Mammary epithelial cell (primary cell): ENCODE data around the gene KCND3.

ENCODE experiments used
- CTCF ChIP-seq, 2 donors: IDR thresholded peaks in 1 of 2; conservative IDR thresholded peaks in 1 of 2; 2 replicates each; pipeline ENCODE4 v1.5.1; 2011 to 2012; ENCODE audit warnings: inconsistent platforms in 2 of 2, low read length in 2 of 2, mild to moderate bottlenecking in 2 of 2, control low read depth in 1 of 2, low read depth in 1 of 2; ENCODE audit not compliant: insufficient read depth in 1 of 2; ENCODE audit errors: extremely low read depth in 1 of 2
- EZH2 ChIP-seq: IDR thresholded peaks from 2 replicates; pipeline ENCODE4 v1.6.1; 2012; ENCODE audit warnings: low read length, inconsistent platforms, borderline replicate concordance

- TF ChIP-seq CTCF (conservative IDR thresholded peaks at IDR 0.05 in 1 of 2, IDR thresholded peaks at IDR 0.05 in 1 of 2; ENCODE audit: extremely low read depth in 1 of 2, insufficient read depth in 1 of 2, low read depth in 1 of 2, low read length in 2 of 2) (no peak), EZH2 (no peak)
Measured at GRCh38 chr1:111825217-111825616, 164.3 kb downstream of the KCND3 start.
